UCSD-AML1 (cell line): ENCODE measurements around the gene SPRED2.
A peak's percentile ranks its signal among the peaks of the same experiment; 100 is the strongest.

ENCODE experiments used
- DNase-seq: peaks from one replicate; lab custom pipeline; 2025; ENCODE audit not compliant: unreplicated experiment; lab: John Stamatoyannopoulos, UW

Gene SPRED2

DNA sequence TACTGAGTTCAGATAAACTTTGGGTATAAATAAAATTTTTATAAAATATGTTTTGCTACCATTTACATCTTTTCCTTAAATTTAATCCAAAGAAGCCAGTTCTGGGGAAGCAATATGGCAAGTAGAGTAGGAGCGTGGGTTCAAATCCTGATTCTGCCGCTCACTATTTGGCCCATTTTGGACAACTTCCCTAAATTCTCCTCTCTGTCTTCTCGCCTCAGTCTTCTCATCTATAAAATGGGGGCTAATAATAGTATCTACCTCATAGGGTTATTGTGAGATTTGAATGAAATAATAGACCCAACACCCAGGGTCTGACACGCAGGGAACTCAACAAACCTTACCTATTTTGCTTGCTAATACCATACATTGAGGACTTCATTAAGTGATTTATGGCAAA is 145.0 kb downstream of the SPRED2 start:
- no peak for DNase-seq

DNA sequence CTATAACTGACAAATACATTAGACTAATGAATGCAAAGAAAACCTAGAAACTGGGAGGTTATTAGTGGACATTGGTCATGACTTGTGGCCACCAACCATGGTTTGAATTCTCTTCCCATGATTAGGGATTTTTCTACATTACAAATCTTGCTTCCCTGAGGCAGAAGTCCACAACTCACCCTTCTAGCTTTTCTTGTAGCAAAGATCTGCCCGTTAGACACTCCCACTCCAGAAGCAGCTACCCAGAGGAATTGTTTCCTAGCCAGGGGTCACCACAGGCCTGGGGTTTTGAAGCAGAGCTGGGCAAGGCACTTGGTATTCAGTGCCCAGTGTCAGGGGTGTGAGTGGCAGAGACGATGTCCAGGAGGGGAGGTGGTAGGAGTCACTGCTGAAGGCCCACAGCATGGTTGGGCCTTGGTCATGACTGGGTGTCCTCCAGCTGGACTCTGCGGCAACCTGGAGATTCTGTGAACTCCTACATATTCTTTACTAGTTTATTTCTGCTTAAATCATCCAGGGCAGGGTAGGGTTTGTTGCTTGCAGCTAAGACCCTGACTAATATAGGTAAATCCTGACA is 149.8 kb downstream of the SPRED2 start:
- DNase-seq = no peak

DNA sequence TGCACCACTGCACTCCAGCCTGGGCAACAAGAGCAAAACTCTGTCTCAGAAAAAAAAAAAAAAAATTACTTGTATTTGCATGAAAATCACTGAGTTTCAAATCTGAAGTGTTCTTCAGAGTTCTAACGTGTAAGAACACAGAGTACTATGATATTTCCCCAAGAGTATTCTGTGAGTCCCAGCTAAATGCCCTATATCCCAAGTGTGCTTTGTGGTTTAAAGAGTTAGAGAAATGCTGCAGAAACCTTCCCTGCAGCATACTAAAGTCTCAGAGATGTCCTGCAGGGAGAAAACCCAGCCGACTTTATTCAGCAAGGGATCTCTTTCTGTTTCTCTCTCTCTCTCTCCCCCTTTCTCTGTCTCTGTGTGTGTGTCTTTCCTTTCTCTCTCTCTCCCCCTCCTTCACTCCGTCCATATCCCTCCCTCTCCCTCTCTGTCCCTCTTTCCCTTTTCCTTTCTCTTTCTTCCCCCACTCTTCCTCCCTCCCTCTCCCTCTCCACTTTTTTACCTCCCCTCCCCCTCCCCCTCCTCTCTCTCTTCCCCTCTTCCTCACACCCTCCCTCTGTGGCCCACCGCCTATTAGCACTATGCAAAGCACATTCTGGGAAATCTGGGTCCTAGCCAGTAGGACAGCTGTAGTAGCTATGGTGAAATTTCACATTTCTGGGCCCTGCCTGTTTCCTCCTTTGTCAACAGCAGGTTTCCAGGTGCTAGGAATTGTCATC is 150.6 kb downstream of the SPRED2 start:
- no peak for DNase-seq

DNA sequence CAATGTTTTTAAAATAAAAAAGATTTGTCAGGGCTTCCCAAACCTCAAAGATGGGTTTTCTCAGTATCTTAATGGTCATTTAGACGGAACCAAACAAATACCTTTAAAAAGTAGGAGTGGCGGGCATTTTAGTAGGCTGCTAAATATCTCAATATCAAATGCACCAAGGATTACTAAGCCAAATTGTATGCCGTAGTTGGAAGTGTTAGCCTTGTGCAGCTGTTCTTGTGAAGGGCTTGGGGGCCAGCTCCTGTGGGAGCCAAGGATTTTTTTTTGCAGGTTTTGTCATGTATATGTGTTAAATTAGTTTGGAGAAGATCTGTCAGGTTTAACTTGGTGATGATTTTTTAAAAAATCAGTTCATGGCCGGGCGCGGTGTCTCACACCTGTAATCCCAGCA is 152.6 kb downstream of the SPRED2 start:
- no peak for DNase-seq

DNA sequence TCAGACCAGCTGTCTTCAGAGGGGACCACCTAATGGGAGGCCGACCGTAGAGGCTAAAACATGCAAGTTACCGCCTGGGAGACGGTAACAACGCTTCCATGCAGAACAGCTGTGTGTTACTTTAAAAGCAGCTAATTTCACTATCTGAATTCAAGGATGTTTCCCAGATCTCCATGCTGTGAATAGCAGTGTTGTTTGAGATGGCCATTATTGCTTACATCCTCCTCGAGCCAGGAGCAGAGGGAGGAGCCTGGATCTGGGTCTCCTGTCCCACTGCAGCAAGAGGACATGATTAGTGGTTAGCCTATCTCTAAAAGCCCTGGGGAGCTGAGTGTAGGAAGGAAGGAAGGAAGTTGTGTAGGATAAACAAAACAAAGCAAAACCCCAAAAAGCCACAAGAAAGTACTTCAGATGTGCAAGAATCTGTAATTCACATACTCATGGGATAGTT is 153.8 kb downstream of the SPRED2 start:
- DNase-seq = peak; percentile 35

DNA sequence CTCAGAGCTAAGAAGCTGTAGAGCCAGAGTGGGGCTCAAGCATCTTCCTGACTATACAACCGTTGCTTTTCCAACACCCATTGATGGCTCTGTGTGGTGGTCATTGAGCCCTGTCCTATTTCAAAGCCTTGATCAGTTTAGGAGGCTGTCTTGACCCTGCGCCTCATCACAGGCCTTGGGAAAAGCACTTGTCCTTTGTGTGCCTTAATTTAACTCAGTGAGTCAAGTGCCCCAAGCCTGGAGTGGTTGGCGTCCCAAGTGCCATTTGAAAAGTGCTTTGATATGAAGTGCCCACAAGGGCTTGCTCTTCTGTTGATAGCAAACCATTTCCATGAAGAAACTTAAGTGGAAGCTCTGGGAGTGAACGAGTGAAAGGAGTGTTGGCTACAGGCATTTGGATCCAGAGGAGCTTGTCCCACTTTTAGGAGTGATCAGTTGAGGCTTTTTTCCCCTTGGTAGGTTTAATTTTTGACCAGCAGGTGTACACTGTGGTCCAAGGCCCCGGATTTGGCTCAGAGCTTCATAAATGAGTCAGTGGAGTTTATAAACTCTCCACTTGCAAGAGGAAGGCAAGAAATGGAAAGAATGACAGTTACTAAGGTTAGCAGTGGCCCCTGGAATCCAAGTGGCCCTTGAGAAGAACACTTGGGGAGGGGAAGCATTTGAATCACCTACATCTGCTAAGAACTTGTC is 154.5 kb downstream of the SPRED2 start:
- DNase-seq = no peak

DNA sequence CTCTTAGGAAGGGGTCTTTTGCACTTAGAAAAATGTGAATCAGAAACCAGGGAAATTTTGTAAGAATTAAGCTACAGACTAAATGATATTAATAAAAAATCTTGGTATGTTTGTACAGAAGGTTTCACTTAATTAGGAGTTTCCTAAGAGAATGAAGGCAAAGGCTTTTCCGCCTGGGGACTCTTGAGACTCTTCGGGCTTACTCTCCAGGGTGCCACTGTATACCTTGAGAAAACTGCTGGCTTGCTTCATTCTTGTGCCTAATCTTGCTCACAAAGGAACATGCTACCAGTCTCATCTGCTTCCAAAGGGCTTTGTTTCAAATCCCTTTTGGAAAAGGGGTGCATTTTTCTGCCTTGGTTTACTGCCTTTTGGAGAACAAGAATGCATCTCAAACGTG is 155.3 kb downstream of the SPRED2 start:
- DNase-seq = no peak

DNA sequence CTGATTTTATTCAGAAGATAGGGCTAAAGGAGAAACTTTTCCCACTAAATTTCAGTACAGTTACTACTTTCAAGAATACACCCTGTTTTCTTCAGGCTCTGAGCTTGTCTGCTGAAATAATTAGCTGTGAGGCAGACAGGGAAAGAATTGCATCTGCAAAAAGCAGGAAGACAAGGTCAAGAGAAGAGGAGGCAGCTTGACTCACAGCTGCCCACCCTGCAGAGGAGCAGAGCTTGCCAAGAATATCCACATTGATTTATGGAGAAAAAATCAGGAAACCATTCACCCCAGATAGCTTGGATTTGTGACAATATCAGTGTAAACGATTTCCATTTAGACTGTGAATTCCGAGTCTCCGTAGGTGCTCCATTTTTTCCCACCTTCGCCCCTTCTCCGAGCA is 155.8 kb downstream of the SPRED2 start:
- no peak for DNase-seq

DNA sequence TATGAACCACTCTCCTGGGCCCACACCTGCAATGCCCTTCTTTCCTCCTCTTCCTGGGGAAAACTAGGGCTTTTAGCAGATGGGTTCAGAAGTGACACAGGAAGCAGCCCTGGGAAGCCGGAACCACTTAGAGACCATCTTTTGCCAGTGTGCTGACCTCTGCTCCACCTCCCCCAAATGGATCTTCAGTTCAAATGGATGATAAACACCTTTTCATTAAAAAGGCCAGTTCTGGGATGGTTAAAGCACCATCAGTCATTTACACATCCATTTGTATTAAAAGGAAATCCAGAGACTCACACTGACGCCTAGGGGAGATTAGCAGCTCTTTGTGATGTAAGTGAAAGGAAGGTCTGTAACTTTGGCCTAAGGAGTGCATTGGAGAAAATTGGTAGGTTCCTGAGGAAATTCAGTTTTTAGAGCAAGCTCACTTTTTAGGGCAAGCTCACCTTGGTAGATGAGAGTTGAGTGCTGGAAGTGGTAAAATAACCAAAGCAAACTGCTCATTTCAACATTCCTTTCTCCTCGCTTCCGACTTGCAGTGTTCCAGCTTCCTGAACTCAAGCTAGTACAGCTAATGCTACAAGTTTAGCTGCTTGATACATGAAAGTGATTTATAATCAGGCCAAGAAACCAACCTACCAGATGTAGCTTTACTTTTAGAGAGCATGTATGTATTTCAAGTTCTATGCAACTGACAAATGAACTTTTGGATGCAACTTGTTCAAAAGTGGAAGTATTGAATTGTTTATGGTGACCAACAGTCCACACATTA is 157.1 kb downstream of the SPRED2 start:
- no peak for DNase-seq

DNA sequence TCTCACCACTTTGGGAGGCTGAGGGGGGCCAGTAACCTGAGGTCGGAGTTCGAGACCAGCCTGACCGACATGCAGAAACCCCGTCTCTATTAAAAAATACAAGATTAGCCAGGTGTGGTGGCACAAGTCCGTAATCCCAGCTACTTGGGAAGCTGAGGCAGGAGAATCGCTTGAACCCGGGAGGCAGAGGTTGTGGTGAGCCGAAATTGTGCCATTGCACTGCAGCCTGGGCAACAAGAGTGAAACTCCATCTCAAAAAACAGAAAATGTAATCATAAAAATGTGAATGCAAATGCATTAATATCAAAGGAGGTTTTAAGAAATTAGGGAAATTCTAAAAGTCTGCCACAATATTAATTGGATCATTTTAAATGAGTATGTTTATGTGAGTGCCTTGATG is 159.1 kb downstream of the SPRED2 start:
- DNase-seq = no peak

DNA sequence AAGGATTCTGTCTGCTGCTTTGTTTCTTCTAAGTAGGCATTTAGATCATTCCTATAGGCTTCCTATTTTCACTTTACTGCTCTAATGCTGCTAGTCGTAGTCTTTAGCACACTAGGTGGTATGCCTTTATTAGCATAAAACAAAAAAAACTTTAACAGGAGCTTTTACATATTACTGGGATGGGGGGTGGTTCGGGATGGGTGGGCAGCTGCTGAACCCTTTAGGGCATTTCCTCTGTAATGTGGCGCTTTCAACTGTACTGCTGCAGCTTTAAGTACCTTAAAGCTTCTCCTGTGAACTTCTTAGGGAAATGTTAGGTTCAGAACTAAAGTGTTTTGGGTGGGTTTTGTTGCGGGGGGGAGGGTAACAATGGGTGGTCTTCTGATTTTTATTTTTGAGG is 163.4 kb downstream of the SPRED2 start:
- DNase-seq = no peak

DNA sequence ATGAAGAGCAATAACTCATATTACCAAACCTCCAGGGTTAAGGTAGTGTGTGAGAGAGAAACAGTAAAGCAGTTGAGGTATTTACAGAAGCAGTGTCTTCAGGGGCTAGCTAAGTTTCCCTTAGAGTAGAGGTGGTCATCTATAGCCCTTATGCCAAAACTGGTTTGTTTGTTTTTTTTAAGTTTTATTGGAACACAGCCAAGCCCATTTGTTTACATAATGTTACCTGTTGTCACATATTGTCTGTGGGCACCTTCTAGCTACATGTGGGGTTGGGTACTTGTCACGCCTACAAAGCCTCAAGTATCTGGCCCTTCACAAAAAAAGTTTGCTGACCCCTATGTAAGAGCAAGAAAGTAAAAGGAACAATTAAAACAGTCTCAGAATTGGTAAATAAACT is 165.4 kb downstream of the SPRED2 start:
- DNase-seq = no peak

DNA sequence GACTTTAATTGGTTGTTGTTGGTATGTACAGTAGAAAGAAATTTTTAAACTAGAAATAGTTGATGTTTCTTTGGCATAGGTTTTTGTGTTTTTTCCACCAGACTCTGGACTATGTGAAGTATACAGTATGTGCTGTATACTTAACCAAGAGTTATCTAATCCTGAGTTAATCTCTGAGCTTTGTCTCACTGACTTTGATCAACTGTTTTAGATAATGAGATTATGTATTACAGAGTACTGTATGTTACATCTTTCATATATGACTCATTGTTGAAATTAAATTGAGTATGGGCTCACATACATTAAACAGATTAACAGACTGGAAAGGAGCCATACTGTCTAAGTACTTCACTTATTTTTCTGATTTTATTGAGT is 166.7 kb downstream of the SPRED2 start:
- DNase-seq = no peak

DNA sequence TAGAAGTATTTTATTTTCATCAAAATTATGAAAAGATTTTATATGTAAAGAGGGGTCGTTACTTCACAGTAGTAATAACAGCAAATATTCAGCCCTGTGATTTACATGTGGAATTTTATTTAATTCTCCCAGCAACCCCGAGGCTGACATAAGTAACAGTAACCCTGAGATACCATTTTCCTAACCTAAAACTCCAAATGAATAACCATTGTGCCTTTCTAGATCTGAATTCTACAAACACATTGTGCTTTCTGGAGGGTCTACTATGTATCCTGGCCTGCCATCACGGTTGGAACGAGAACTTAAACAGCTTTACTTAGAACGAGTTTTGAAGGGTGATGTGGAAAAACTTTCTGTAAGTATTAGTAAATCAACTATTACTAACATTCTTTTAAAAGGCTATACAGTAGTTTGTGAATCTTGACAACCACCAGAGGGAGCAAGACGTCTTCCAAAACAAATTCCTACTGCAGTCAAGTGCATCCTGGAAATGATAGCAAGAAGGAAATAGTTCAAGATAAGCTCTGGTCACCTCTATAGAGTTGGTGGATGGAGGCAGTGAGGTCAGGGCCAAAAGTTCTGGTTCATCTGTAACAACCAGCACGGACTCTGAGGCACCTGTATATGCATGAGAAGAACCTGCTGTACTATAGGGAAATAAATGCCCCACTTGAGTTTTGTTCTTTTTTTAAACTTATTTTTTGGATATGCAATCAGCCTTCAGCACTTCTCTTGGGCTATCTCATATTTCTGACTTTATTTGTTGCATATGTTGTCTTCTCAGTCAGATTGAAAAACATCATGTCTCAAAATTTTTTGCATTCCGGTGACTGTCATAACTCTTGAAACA is 167.4 kb downstream of the SPRED2 start:
- DNase-seq = no peak

DNA sequence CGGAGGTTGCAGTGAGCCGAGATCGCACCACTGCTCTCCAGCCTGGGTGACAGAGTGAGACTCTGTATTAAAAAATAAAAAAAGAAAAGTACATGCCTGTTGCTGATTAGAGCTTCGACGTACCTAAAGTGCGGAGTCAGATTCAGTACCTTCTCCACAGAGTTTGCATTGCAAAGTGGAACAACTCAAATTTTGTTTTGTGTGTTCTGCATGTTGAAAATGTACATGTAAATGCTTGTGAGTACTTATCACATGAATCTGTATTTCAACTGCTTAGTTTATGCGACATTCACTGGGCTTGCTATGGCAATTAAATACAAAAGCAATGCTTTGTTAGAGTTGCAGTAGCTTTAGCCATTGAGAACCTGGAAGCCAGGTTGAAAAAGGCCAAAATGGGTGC is 168.4 kb downstream of the SPRED2 start:
- no peak for DNase-seq

DNA sequence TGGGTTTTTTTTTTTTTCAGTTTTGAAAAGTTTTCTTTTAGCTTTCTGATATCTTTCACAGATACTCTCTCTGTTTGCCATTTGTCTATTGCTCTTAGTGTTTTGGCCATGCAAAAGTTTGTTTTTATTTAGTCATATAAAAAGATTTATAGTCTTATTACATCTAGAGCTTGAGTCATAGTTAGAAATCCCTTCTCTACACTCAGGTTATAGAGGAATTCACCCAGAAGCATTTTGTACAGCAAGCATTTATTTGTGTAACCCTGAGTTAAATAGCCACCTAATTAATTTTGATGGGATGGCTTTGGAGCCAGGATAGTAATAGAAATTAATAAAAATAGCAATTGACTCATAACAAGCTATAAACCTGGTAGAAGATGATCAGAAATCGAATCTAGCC is 169.1 kb downstream of the SPRED2 start:
- no peak for DNase-seq

DNA sequence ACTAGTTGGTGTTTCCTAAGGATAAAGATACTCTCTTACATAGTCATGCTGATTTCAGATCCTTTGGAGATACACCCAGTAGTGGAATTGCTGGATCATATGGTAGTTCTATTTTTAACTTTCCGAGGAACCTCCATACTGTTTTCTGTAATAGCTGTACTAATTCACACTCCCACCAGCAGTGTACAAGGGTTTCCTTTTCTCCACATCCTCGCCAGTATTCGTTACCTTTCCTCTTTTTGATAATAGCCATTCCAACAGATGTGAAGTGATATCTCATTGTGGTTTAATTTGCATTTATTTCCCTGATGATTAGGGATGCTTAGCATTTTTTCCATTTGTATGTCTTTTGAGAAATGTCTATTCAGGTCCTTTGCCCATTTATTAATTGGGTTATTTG is 170.7 kb downstream of the SPRED2 start:
- DNase-seq = no peak
